GM12878 (cell line): ENCODE measurements around the gene OR56A5. TPM values are rescaled to one million over a fixed set of nuclear protein-coding genes. Genes with fewer than 3 reads are reported as not detected.

Experiments used
- ATAC-seq: fragments of 200-7000 bp; cut with Tn5 transposase; 3 replicates; pipeline ENCODE4 v1.9.1; 2020; ENCODE audit warnings: mild to moderate bottlenecking, moderate library complexity
- BruUV-seq: library from RNA; stranded (reverse); fragments of 400-500 nt; replicated peaks from 2 replicates; lab custom pipeline; 2021; lab: Mats Ljungman, UMichigan
- CTCF ChIA-PET: fragments of 300-600 bp; sonication (Branson Sonifier 250); formaldehyde crosslinking; extraction: SDS; loops from one replicate; lab custom pipeline; 2021; ENCODE audit warnings: inconsistent platforms; lab: Yijun Ruan, JAX
- POLR2A ChIA-PET: fragments of 350-600 bp; formaldehyde crosslinking; extraction: SDS; loops from one replicate; lab custom pipeline; 2021; ENCODE audit warnings: inconsistent platforms; lab: Charles Lee
- RAD21 ChIA-PET: fragments of 300-600 bp; sonication (Branson Sonifier 250); formaldehyde crosslinking; loops from one replicate; lab custom pipeline; 2023; ENCODE audit warnings: antibody characterized with exemption; ENCODE audit not compliant: unreplicated experiment; lab: Charles Lee
- SMC1A ChIA-PET: fragments of 300-600 bp; sonication (Branson Sonifier 250); formaldehyde crosslinking; loops from one replicate; lab custom pipeline; 2023; ENCODE audit not compliant: unreplicated experiment, uncharacterized antibody; lab: Charles Lee
- DNase-seq: peaks from one replicate; pipeline ENCODE4 v3.0.0-alpha.2; 2011; ENCODE audit warnings: low read depth, low spot score
- FAIRE-seq: peaks from 3 replicates; lab custom pipeline; 2011; peaks lifted over from hg19 to GRCh38; lab: Jason Lieb, UNC
- H2AFZ ChIP-seq: 2 replicates; pipeline ENCODE4 v1.6.0; 2011; ENCODE audit warnings: low read depth, low read length, control low read depth; ENCODE audit not compliant: control insufficient read depth
- H3K27ac ChIP-seq: 2 replicates; pipeline ENCODE4 v1.5.1; 2011; ENCODE audit warnings: control low read depth; ENCODE audit not compliant: control insufficient read depth, insufficient read depth
- H3K27me3 ChIP-seq, 2 experiments: replicated peaks in 1 of 2; 2 replicates each; pipeline versions ENCODE4 v1.6.0 to v1.6.1; 2011; ENCODE audit warnings: low read length in 1 of 2; ENCODE audit not compliant: control insufficient read depth in 2 of 2, insufficient read depth in 2 of 2
- H3K36me3 ChIP-seq, 2 experiments: 2 replicates each; pipeline ENCODE4 v1.5.1; 2011; ENCODE audit warnings: low read length in 1 of 2; ENCODE audit not compliant: control insufficient read depth in 2 of 2, insufficient read depth in 2 of 2
- H3K4me1 ChIP-seq: 2 replicates; pipeline ENCODE4 v1.6.1; 2011; ENCODE audit warnings: mild to moderate bottlenecking, low read length, moderate library complexity, mixed read lengths; ENCODE audit not compliant: control insufficient read depth, insufficient read depth
- H3K4me2 ChIP-seq: 2 replicates; pipeline ENCODE4 v1.6.0; 2011; ENCODE audit warnings: control low read depth; ENCODE audit not compliant: control insufficient read depth, insufficient read depth
- H3K4me3 ChIP-seq: fragments of 200-600 bp; sonication (generic); 2 replicates; pipeline ENCODE4 v1.5.1; 2016
- H3K79me2 ChIP-seq: 2 replicates; pipeline ENCODE4 v1.6.0; 2011; ENCODE audit warnings: low read length; ENCODE audit not compliant: control insufficient read depth, insufficient read depth
- H3K9ac ChIP-seq: 2 replicates; pipeline ENCODE4 v1.8.0; 2011; ENCODE audit warnings: low read length, control low read depth, mixed read lengths; ENCODE audit not compliant: control insufficient read depth, insufficient read depth
- H3K9me3 ChIP-seq: replicated peaks from 3 replicates; pipeline ENCODE4 v1.5.1; 2011; ENCODE audit warnings: mild to moderate bottlenecking, low read length; ENCODE audit not compliant: control insufficient read depth, insufficient read depth
- H4K20me1 ChIP-seq: 2 replicates; pipeline ENCODE4 v1.6.0; 2011; ENCODE audit not compliant: control insufficient read depth, insufficient read depth
- BHLHE40 ChIP-seq, 2 experiments: fragments of 450-650 bp in 1 of 2; IDR thresholded peaks; 2 replicates each; pipeline ENCODE4 v1.6.1; 2011 to 2017; ENCODE audit warnings: low read depth in 2 of 2, borderline replicate concordance in 1 of 2, improper control_type of control experiment in 1 of 2, low read length in 1 of 2, mild to moderate bottlenecking in 1 of 2
- CUX1 ChIP-seq: IDR thresholded peaks from 2 replicates; pipeline ENCODE4 v1.6.1; 2012; ENCODE audit warnings: improper control_type of control experiment, low read depth, low read length; ENCODE audit not compliant: insufficient replicate concordance
- E2F8 ChIP-seq: fragments of 450-650 bp; IDR thresholded peaks from 2 replicates; pipeline ENCODE4 v1.6.1; 2018; ENCODE audit warnings: mild to moderate bottlenecking, low read depth, moderate library complexity; ENCODE audit not compliant: partially characterized antibody
- HDAC2 ChIP-seq: fragments of 200-600 bp; sonication (generic); IDR thresholded peaks from 2 replicates; pipeline ENCODE4 v1.6.1; 2017
- LARP7 ChIP-seq: fragments of 450-650 bp; IDR thresholded peaks from 2 replicates; pipeline ENCODE4 v1.6.1; 2017; ENCODE audit warnings: mild to moderate bottlenecking
- PBX3 ChIP-seq: IDR thresholded peaks from 2 replicates; pipeline ENCODE4 v1.6.1; 2011; ENCODE audit warnings: mild to moderate bottlenecking, low read depth, low read length, moderate library complexity; ENCODE audit not compliant: insufficient replicate concordance
- SIX5 ChIP-seq: IDR thresholded peaks from 2 replicates; pipeline ENCODE4 v1.6.1; 2011; ENCODE audit warnings: mild to moderate bottlenecking, low read depth, low read length, moderate library complexity; ENCODE audit not compliant: severe bottlenecking
- SMAD5 ChIP-seq: IDR thresholded peaks from 2 replicates; pipeline ENCODE4 v1.6.1; 2016; ENCODE audit warnings: antibody characterized with exemption, low read depth
- SUZ12 ChIP-seq: fragments of 200-600 bp; sonication (generic); IDR thresholded peaks from one replicate; pipeline ENCODE4 v1.6.1; 2018; ENCODE audit warnings: antibody characterized with exemption, mild to moderate bottlenecking; ENCODE audit not compliant: unreplicated experiment
- ZNF24 ChIP-seq: fragments of 450-650 bp; IDR thresholded peaks from 2 replicates; pipeline ENCODE4 v1.6.1; 2017; ENCODE audit warnings: antibody characterized with exemption, mild to moderate bottlenecking
- WGBS: methylation state at CpG from one replicate; pipeline ENCODE4 v1.1.6; 2016; ENCODE audit warnings: low lambda C conversion rate; ENCODE audit not compliant: insufficient replicate concordance, insufficient coverage; ENCODE audit errors: missing lambda C conversion rate; 5-methylcytosine and 5-hydroxymethylcytosine counted together
- in situ Hi-C: fragments of 300-500 bp; cut with MboI; formaldehyde crosslinking; loops from 9 replicates; pipeline ENCODE4 v1.14.3; 2018; ENCODE audit warnings: mixed read lengths
- intact Hi-C: fragments of 100-400 bp; cut with micrococcal nuclease; formaldehyde crosslinking; loops from one replicate; pipeline ENCODE4 v1.14.2; 2022; ENCODE audit not compliant: unreplicated experiment
- polyA plus RNA-seq, 11 experiments: library from polyadenylated mRNA; depleted of rRNA in 4 of 11; unstranded in 6 of 11; stranded (reverse) in 5 of 11; fragments of >200 nt; fragmentation: Nextera tagmentation in 4 of 11; fragmentation: Illumina TruSeq in 1 of 11; extraction: Ambion mirVana in 4 of 11; extraction: Trizol in 1 of 11; gene quantifications; 1 replicate in 1 of 11; 2 replicates in 10 of 11; pipeline versions ENCODE4 v1.2.1 to v1.2.3, GENCODE V29; 2011 to 2016; ENCODE audit warnings: inconsistent platforms in 2 of 11, missing spikeins in 2 of 11, low read depth in 1 of 11
- total RNA-seq, 4 experiments: library from RNA; depleted of rRNA in 3 of 4; stranded (reverse); fragments of >200 nt in 3 of 4; fragmentation: Illumina TruSeq in 1 of 4; extraction: Trizol in 1 of 4; gene quantifications; 2 replicates each; pipeline versions ENCODE4 v1.2.1 to v1.2.3, GENCODE V29; 2013 to 2021

The OR56A5 gene
- total and polyA plus RNA-seq, 10 of the 15 experiments (the other 5 are each of a cell fraction or from before 2014, with no cell fraction given) = not detected

- H3K4me3 ChIP-seq = no peak overlapping the region
- no peak overlapping the region for H3K4me2 ChIP-seq
- no peaks in the 10 kb centered on the region for H3K27me3 ChIP-seq
- ChIA-PET POLR2A (no interaction called here), SMC1A (interaction anchor here (0.9 to 1.0 kb wide), 3 partner anchors 8 to 30 kb away, joined by 3 to 4 read pairs (median 3); no protein-coding TSS in a partner anchor), CTCF (interaction anchor here (0.9 to 1.5 kb wide), 3 partner anchors 20 to 352 kb away, joined by 3 to 4 read pairs (median 3); no protein-coding TSS in a partner anchor), RAD21 (interaction anchor here (0.5 kb wide), 1 partner anchor 741 kb away, joined by 3 read pairs; no protein-coding TSS in a partner anchor)
- no peaks in the 10 kb centered on the region for H3K9me3 ChIP-seq
- intact Hi-C loops (no loop called here), in situ Hi-C loops (no loop called here)
- BruUV-seq = no TSS peak
- H3K9ac ChIP-seq = no peak overlapping the region
- no peaks in the 10 kb centered on the region for H4K20me1 ChIP-seq
- no peak for FAIRE-seq
- no peak for ATAC-seq
- no peaks in the 10 kb centered on the region for H3K36me3 ChIP-seq
- H2AFZ ChIP-seq = no peak overlapping the region
- 18% methylated on average over 4 of the region's 4 CpGs for WGBS
- no peak for DNase-seq
- H3K79me2 ChIP-seq = no peaks in the 10 kb centered on the region
- H3K27ac ChIP-seq = no peak overlapping the region
- H3K4me1 ChIP-seq = no peaks in the 10 kb centered on the region
- TF ChIP-seq BHLHE40 (IDR thresholded peaks at IDR 0.05; ENCODE audit: borderline replicate concordance in 1 of 2, low read depth in 2 of 2, low read length in 1 of 2) (no peak), CUX1 (no peak), E2F8 (no peak), SIX5 (no peak), SMAD5 (no peak), ZNF24 (no peak), PBX3 (no peak), SUZ12 (no peak), HDAC2 (no peak), LARP7 (no peak)
Measured at GRCh38 chr11:6012035-6012668, 43.9 kb upstream of the OR56A5 start.
